Spleen (tissue), 7 donors: ENCODE data around the gene B9D1.

ENCODE experiments used
- CTCF ChIP-seq, 11 experiments: fragments of 200-600 bp in 7 of 11; fragments of 450-650 bp in 4 of 11; sonication (generic) in 4 of 11; IDR thresholded peaks in 8 of 11; conservative IDR thresholded peaks in 3 of 11; 1 replicate in 7 of 11; 2 replicates in 4 of 11; pipeline versions ENCODE4 v1.4.0 to v1.8.0; 2016 to 2021; ENCODE audit warnings: antibody characterized with exemption in 11 of 11, inconsistent platforms in 4 of 11, mild to moderate bottlenecking in 1 of 11
- POLR2A ChIP-seq, 3 donors: fragments of 450-650 bp; IDR thresholded peaks; one replicate each; pipeline ENCODE4 v1.5.1; 2017; ENCODE audit warnings: antibody characterized with exemption in 3 of 3, mild to moderate bottlenecking in 1 of 3
- POLR2AphosphoS5 ChIP-seq, 3 donors: sonication (generic); formaldehyde crosslinking; IDR thresholded peaks; one replicate each; pipeline ENCODE4 v1.5.1; 2017; ENCODE audit warnings: antibody characterized with exemption in 3 of 3
- donor health status: DM: no; HTN: no; CAD: no; lungs with moderate emphysema.
- donor health status: DM: no; HTN: no; CAD: no.
- donor health status: DM: no; HTN: no; CAD: no.

GRCh38 chr17:19299214-19299747 lies 63.2 kb downstream of the B9D1 start:
- TF ChIP-seq CTCF (IDR thresholded peaks at IDR 0.05 in 8 of 11, conservative IDR thresholded peaks at IDR 0.05 in 3 of 11) (no peak), POLR2A (IDR thresholded peaks at IDR 0.05) (no peak), POLR2AphosphoS5 (IDR thresholded peaks at IDR 0.05) (no peak)
